ENCODE measurements around the gene FUT1. TPM values are rescaled to one million over a fixed set of nuclear protein-coding genes. Genes with fewer than 3 reads are reported as not detected.
"Not testable (repeated sequence)": the region's sequence is repeated elsewhere in the genome, so short reads cannot be mapped to it uniquely, and the experiment has no call there.

The FUT1 gene
- total and polyA plus RNA-seq, 4 donors: 0.05 to 4.4 (median 2.3) TPM; not detected in 1

GRCh38 chr19:48724796-48725753, 27.4 kb downstream of the FUT1 start:
- H3K9me3 ChIP-seq (ENCODE audit: control insufficient read depth, low read length): no peaks in the 10 kb centered on the region
- intact Hi-C loops (cut with DNase I): no loop called here
- ATAC-seq (ENCODE audit: low FRiP score) (peak; percentile 32), DNase-seq (peak in 1 of 2 donors; percentile 66)
- no peaks in the 10 kb centered on the region for H3K36me3 ChIP-seq (ENCODE audit: control insufficient read depth in 1 of 2, insufficient read depth in 2 of 2, low read length in 1 of 2)
- H3K27ac ChIP-seq (ENCODE audit: low read depth in 1 of 2, low read length in 2 of 2): peak overlapping the region in 1 of 2 donors; percentile 25
- H3K27me3 ChIP-seq (ENCODE audit: control insufficient read depth in 1 of 2, insufficient read depth in 2 of 2, low read length in 1 of 2): no peaks in the 10 kb centered on the region
- WGBS, 2 donors: 43 to 45% methylated on average over 11 of the region's 11 CpGs
- H3K4me1 ChIP-seq (ENCODE audit: control insufficient read depth in 1 of 2, insufficient read depth in 2 of 2, low read length in 2 of 2): no peaks in the 10 kb centered on the region
- H3K4me3 ChIP-seq (ENCODE audit: low read length in 2 of 2): no peak overlapping the region

GRCh38 chr19:48722196-48722708, 30.2 kb downstream of the FUT1 start:
- 80 to 81% methylated on average over 11 of the region's 11 CpGs for WGBS, 2 donors
- Histone ChIP-seq H3K4me3 (ENCODE audit: low read length in 2 of 2) (no peak overlapping the region), H3K27me3 (ENCODE audit: control insufficient read depth in 1 of 2, insufficient read depth in 2 of 2, low read length in 1 of 2) (no peaks in the 10 kb centered on the region), H3K4me1 (ENCODE audit: control insufficient read depth in 1 of 2, insufficient read depth in 2 of 2, low read length in 2 of 2) (no peaks in the 10 kb centered on the region), H3K9me3 (ENCODE audit: control insufficient read depth, low read length) (no peaks in the 10 kb centered on the region), H3K36me3 (ENCODE audit: control insufficient read depth in 1 of 2, insufficient read depth in 2 of 2, low read length in 1 of 2) (no peaks in the 10 kb centered on the region), H3K27ac (ENCODE audit: low read depth in 1 of 2, low read length in 2 of 2) (no peak overlapping the region)
- ATAC-seq (ENCODE audit: low FRiP score) (no peak), DNase-seq (no peak)
- intact Hi-C loops (cut with DNase I): no loop called here

GRCh38 chr19:48720613-48721296, 31.7 kb downstream of the FUT1 start:
- H3K27ac ChIP-seq (ENCODE audit: low read depth in 1 of 2, low read length in 2 of 2): peak overlapping the region in 1 of 2 donors; percentile 93
- H3K36me3 ChIP-seq (ENCODE audit: control insufficient read depth in 1 of 2, insufficient read depth in 2 of 2, low read length in 1 of 2): no peaks in the 10 kb centered on the region
- H3K9me3 ChIP-seq (ENCODE audit: control insufficient read depth, low read length): no peaks in the 10 kb centered on the region
- peak overlapping the region; percentile 15 to 31 for H3K4me3 ChIP-seq (ENCODE audit: low read length in 2 of 2)
- H3K4me1 ChIP-seq (ENCODE audit: control insufficient read depth in 1 of 2, insufficient read depth in 2 of 2, low read length in 2 of 2): no peaks in the 10 kb centered on the region
- peak; percentile 99 to 100 for DNase-seq
- H3K27me3 ChIP-seq (ENCODE audit: control insufficient read depth in 1 of 2, insufficient read depth in 2 of 2, low read length in 1 of 2): no peaks in the 10 kb centered on the region
- 1% methylated on average over 42 of the region's 42 CpGs for WGBS, 2 donors
- intact Hi-C loops (cut with DNase I): no loop called here
- ATAC-seq (ENCODE audit: low FRiP score): peak; percentile 90

- intact Hi-C loops (cut with DNase I): no loop called here
- H3K4me1 ChIP-seq (ENCODE audit: control insufficient read depth in 1 of 2, insufficient read depth in 2 of 2, low read length in 2 of 2): no peaks in the 10 kb centered on the region
- H3K9me3 ChIP-seq (ENCODE audit: control insufficient read depth, low read length): no peaks in the 10 kb centered on the region
- H3K36me3 ChIP-seq (ENCODE audit: control insufficient read depth in 1 of 2, insufficient read depth in 2 of 2, low read length in 1 of 2): no peaks in the 10 kb centered on the region
- no peak overlapping the region for H3K4me3 ChIP-seq (ENCODE audit: low read length in 2 of 2)
- H3K27me3 ChIP-seq (ENCODE audit: control insufficient read depth in 1 of 2, insufficient read depth in 2 of 2, low read length in 1 of 2): no peaks in the 10 kb centered on the region
- H3K27ac ChIP-seq (ENCODE audit: low read depth in 1 of 2, low read length in 2 of 2): peak overlapping the region in 1 of 2 donors; percentile 22
- DNase-seq (no peak), ATAC-seq (ENCODE audit: low FRiP score) (peak; percentile 13)
- 2% methylated on average over 12 of the region's 12 CpGs for WGBS, 2 donors
These were observed 32.2 kb downstream of the FUT1 start for GRCh38 chr19:48720251-48720612.

- Histone ChIP-seq H3K4me1 (ENCODE audit: control insufficient read depth in 1 of 2, insufficient read depth in 2 of 2, low read length in 2 of 2) (no peaks in the 10 kb centered on the region), H3K27me3 (ENCODE audit: control insufficient read depth in 1 of 2, insufficient read depth in 2 of 2, low read length in 1 of 2) (no peaks in the 10 kb centered on the region), H3K36me3 (ENCODE audit: control insufficient read depth in 1 of 2, insufficient read depth in 2 of 2, low read length in 1 of 2) (no peaks in the 10 kb centered on the region), H3K27ac (ENCODE audit: low read depth in 1 of 2, low read length in 2 of 2) (peak within 1 kb of the TSS in 1 of 2 donors; percentile 22), H3K4me3 (ENCODE audit: low read length in 2 of 2) (no peak within 1 kb of the TSS), H3K9me3 (ENCODE audit: control insufficient read depth, low read length) (no peaks in the 10 kb centered on the region)
- WGBS, 2 donors: 65 to 72% methylated on average over 30 to 33 of the region's 33 CpGs
- DNase-seq (peak in 1 of 2 donors; percentile 63), ATAC-seq (ENCODE audit: low FRiP score) (no peak)
- intact Hi-C loops (cut with DNase I): loop anchor here in 1 of 2 donors (5.0 kb wide), 1 partner anchor 72 kb away; the partner anchor contains the start of gene CA11
These were observed 32.9 kb downstream of the FUT1 start, which contains the start of gene MAMSTR for GRCh38 chr19:48719263-48720171. Gene MAMSTR (minus strand): TSS chr19:48719725. CDS start chr19:48719031, 694 bp downstream.

GRCh38 chr19:48718711-48719231, 33.7 kb downstream of the FUT1 start:
- Histone ChIP-seq H3K27me3 (ENCODE audit: control insufficient read depth in 1 of 2, insufficient read depth in 2 of 2, low read length in 1 of 2) (no peaks in the 10 kb centered on the region), H3K4me3 (ENCODE audit: low read length in 2 of 2) (no peak overlapping the region), H3K4me1 (ENCODE audit: control insufficient read depth in 1 of 2, insufficient read depth in 2 of 2, low read length in 2 of 2) (no peaks in the 10 kb centered on the region), H3K36me3 (ENCODE audit: control insufficient read depth in 1 of 2, insufficient read depth in 2 of 2, low read length in 1 of 2) (no peaks in the 10 kb centered on the region), H3K27ac (ENCODE audit: low read depth in 1 of 2, low read length in 2 of 2) (no peak overlapping the region), H3K9me3 (ENCODE audit: control insufficient read depth, low read length) (no peaks in the 10 kb centered on the region)
- DNase-seq (no peak), ATAC-seq (ENCODE audit: low FRiP score) (no peak)
- intact Hi-C loops (cut with DNase I): loop anchor here in 1 of 2 donors (5.0 kb wide), 1 partner anchor 71 kb away; the partner anchor contains the start of gene CA11
- 32 to 41% methylated on average over 15 of the region's 15 CpGs for WGBS, 2 donors

GRCh38 chr19:48718106-48718505, 34.3 kb downstream of the FUT1 start:
- not testable (repeated sequence) for H3K4me1 ChIP-seq (ENCODE audit: control insufficient read depth in 1 of 2, insufficient read depth in 2 of 2, low read length in 2 of 2); ATAC-seq (ENCODE audit: low FRiP score); H3K36me3 ChIP-seq (ENCODE audit: control insufficient read depth in 1 of 2, insufficient read depth in 2 of 2, low read length in 1 of 2); H3K27me3 ChIP-seq (ENCODE audit: control insufficient read depth in 1 of 2, insufficient read depth in 2 of 2, low read length in 1 of 2); H3K27ac ChIP-seq (ENCODE audit: low read depth in 1 of 2, low read length in 2 of 2); H3K9me3 ChIP-seq (ENCODE audit: control insufficient read depth, low read length); DNase-seq; H3K4me3 ChIP-seq (ENCODE audit: low read length in 2 of 2)
- intact Hi-C loops (cut with DNase I): loop anchor here in 1 of 2 donors (5.0 kb wide), 1 partner anchor 71 kb away; the partner anchor contains the start of gene CA11
- WGBS, 2 donors: 89 to 93% methylated on average over 12 to 13 of the region's 13 CpGs
